ENCODE measurements around the gene OR51Q1.

Gene OR51Q1

DNA sequence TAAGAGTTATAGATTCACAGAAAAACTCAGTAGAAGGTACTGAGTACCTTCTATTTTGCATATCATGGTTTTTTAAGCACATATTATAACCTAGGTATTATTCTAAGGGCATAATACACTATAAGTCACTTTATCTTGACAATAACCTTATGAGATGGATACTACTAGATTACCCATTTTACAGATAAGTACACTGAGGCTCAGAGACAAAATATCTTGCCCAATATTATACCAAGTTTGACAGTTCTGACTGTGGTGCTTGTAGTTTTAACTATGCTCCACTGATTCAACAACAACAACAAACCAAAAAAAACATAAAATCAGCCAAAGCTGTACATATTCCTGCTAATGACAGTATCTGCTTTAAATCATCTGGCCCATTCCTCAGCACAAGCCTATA, 27.8 kb upstream of the OR51Q1 start:
- TF ChIP-seq CTCF (IDR thresholded peaks at IDR 0.05; ENCODE audit: poor library complexity, severe bottlenecking): no peak
- no peaks in the 10 kb centered on the region for H3K36me3 ChIP-seq (ENCODE audit: low read depth)
- ATAC-seq (ENCODE audit: low read depth): no peak
- H3K27ac ChIP-seq (ENCODE audit: poor library complexity, severe bottlenecking): no peak overlapping the region
- no peaks in the 10 kb centered on the region for H3K9me3 ChIP-seq (ENCODE audit: severe bottlenecking)
- no peaks in the 10 kb centered on the region for H3K4me1 ChIP-seq (ENCODE audit: insufficient read depth, poor library complexity, severe bottlenecking)
- H3K4me3 ChIP-seq (ENCODE audit: severe bottlenecking): no peak overlapping the region
- peaks cover 5% of the 10 kb centered on the region for H3K27me3 ChIP-seq (ENCODE audit: insufficient read depth, poor library complexity, severe bottlenecking)
- DNase-seq (ENCODE audit: low spot score): no peak

DNA sequence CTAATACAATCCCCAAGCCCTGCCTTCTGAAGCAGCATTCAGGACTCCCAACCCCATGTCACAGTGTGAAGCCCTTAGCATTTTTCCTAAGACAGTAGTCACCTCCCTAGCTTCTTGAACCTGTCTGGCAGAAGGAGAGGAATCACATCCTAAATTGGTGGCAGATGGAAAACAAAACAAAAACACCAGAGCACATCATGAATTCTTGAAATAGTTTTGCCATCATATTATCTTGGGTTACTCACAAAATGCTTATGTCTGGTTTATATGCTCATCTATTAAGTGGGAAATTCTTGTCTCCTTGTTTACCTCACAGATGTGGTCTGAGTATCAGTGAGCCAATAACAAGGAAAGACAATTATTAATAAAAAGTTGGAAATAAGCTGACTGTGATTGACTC, 23.0 kb upstream of the OR51Q1 start:
- DNase-seq (ENCODE audit: low spot score) (no peak), ATAC-seq (ENCODE audit: low read depth) (no peak)
- H3K4me3 ChIP-seq (ENCODE audit: severe bottlenecking): no peak overlapping the region
- H3K4me1 ChIP-seq (ENCODE audit: insufficient read depth, poor library complexity, severe bottlenecking): no peaks in the 10 kb centered on the region
- H3K27ac ChIP-seq (ENCODE audit: poor library complexity, severe bottlenecking): no peak overlapping the region
- no peaks in the 10 kb centered on the region for H3K9me3 ChIP-seq (ENCODE audit: severe bottlenecking)
- no peak for TF ChIP-seq CTCF (IDR thresholded peaks at IDR 0.05; ENCODE audit: poor library complexity, severe bottlenecking)
- H3K27me3 ChIP-seq (ENCODE audit: insufficient read depth, poor library complexity, severe bottlenecking): no peaks in the 10 kb centered on the region
- H3K36me3 ChIP-seq (ENCODE audit: low read depth): no peaks in the 10 kb centered on the region

- H3K4me1 ChIP-seq (ENCODE audit: insufficient read depth, poor library complexity, severe bottlenecking): no peaks in the 10 kb centered on the region
- H3K9me3 ChIP-seq (ENCODE audit: severe bottlenecking): no peaks in the 10 kb centered on the region
- H3K4me3 ChIP-seq (ENCODE audit: severe bottlenecking): no peak overlapping the region
- H3K36me3 ChIP-seq (ENCODE audit: low read depth): no peaks in the 10 kb centered on the region
- no peak for DNase-seq (ENCODE audit: low spot score)
- peaks cover 15% of the 10 kb centered on the region for H3K27me3 ChIP-seq (ENCODE audit: insufficient read depth, poor library complexity, severe bottlenecking)
- TF ChIP-seq CTCF (IDR thresholded peaks at IDR 0.05; ENCODE audit: poor library complexity, severe bottlenecking): no peak
- no peak for ATAC-seq (ENCODE audit: low read depth)
- H3K27ac ChIP-seq (ENCODE audit: poor library complexity, severe bottlenecking): no peak overlapping the region
Observed at GRCh38 chr11:5405173-5405572, 16.7 kb upstream of the OR51Q1 start.

GRCh38 chr11:5420993-5421392, 918 bp upstream of the OR51Q1 start:
- ATAC-seq (ENCODE audit: low read depth) (no peak), DNase-seq (ENCODE audit: low spot score) (no peak)
- TF ChIP-seq CTCF (IDR thresholded peaks at IDR 0.05; ENCODE audit: poor library complexity, severe bottlenecking): no peak
- H3K4me3 ChIP-seq (ENCODE audit: severe bottlenecking): no peak overlapping the region
- H3K27ac ChIP-seq (ENCODE audit: poor library complexity, severe bottlenecking): no peak overlapping the region
- H3K27me3 ChIP-seq (ENCODE audit: insufficient read depth, poor library complexity, severe bottlenecking): peaks cover 7% of the 10 kb centered on the region
- H3K36me3 ChIP-seq (ENCODE audit: low read depth): no peaks in the 10 kb centered on the region
- H3K9me3 ChIP-seq (ENCODE audit: severe bottlenecking): no peaks in the 10 kb centered on the region
- H3K4me1 ChIP-seq (ENCODE audit: insufficient read depth, poor library complexity, severe bottlenecking): no peaks in the 10 kb centered on the region

GRCh38 chr11:5423131-5423530, 1.2 kb downstream of the OR51Q1 start:
- H3K4me3 ChIP-seq (ENCODE audit: severe bottlenecking): no peak overlapping the region
- no peaks in the 10 kb centered on the region for H3K36me3 ChIP-seq (ENCODE audit: low read depth)
- H3K27me3 ChIP-seq (ENCODE audit: insufficient read depth, poor library complexity, severe bottlenecking): peaks cover 12% of the 10 kb centered on the region
- DNase-seq (ENCODE audit: low spot score) (no peak), ATAC-seq (ENCODE audit: low read depth) (no peak)
- H3K9me3 ChIP-seq (ENCODE audit: severe bottlenecking): no peaks in the 10 kb centered on the region
- no peak for TF ChIP-seq CTCF (IDR thresholded peaks at IDR 0.05; ENCODE audit: poor library complexity, severe bottlenecking)
- H3K27ac ChIP-seq (ENCODE audit: poor library complexity, severe bottlenecking): no peak overlapping the region
- no peaks in the 10 kb centered on the region for H3K4me1 ChIP-seq (ENCODE audit: insufficient read depth, poor library complexity, severe bottlenecking)
